ENCODE results near the gene TTC12.

- TF ChIP-seq CTCF (IDR thresholded peaks at IDR 0.05; ENCODE audit: low read depth, low read length) = no peak
- no peak for TF ChIP-seq POLR2A (IDR thresholded peaks at IDR 0.05; ENCODE audit: extremely low read depth, insufficient read length)
- no peak for TF ChIP-seq MAX (IDR thresholded peaks at IDR 0.05; ENCODE audit: low read depth, low read length)
- no peak for TF ChIP-seq MYC (IDR thresholded peaks at IDR 0.05; ENCODE audit: low read depth, low read length)
Observed at GRCh38 chr11:113397821-113398220, 83.4 kb downstream of the TTC12 start.
